Fibroblast of upper back skin (primary cell): ENCODE data around the gene IFT43.

ENCODE experiments used
- DNase-seq: peaks from one replicate; pipeline ENCODE4 v3.0.0-alpha.2; 2013

The IFT43 gene

DNA sequence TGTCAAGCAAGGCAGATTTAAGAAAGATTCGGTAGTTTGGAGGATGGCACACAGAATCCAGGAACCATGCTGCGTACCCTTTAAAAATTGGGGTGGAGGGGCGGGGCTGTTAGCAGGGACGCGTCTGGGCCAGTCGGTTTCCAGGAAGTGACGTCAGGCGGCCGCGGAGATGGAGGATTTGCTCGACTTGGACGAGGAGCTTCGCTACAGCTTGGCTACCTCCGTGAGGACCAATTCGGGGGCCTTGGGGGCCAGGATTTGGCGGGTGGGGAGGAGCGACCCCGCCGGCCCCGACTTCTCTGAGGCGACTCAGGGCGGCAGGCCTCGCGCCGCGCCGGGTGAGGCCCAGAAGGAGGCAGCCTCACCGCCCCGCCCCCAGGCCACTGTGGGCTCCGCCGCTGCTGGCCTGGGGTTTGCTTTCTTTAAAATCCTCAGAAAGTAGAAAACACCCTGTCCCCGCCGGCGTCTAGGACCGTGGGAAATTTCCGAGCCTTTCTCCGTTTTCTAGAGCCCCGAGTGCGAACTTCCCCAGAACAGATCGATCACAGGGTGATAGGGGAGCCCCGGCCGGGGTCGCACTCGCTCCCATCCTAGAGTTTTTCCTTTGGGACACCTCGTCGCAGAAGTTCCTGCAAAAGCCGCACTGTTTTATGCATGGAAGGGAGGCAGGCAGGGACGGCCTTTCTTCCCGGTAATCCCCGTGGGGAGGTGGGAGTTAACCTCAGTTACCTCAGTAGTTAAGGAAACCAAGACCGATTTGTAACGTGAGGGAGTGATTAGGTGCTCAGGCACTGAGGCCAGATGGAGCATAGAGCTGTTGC is at the start of gene IFT43:
TSS of gene IFT43 (plus strand) at position 146 of the 821 bp plus-strand sequence. CDS start at position 170, 24 bp downstream.
- peak; percentile 76 for DNase-seq

DNA sequence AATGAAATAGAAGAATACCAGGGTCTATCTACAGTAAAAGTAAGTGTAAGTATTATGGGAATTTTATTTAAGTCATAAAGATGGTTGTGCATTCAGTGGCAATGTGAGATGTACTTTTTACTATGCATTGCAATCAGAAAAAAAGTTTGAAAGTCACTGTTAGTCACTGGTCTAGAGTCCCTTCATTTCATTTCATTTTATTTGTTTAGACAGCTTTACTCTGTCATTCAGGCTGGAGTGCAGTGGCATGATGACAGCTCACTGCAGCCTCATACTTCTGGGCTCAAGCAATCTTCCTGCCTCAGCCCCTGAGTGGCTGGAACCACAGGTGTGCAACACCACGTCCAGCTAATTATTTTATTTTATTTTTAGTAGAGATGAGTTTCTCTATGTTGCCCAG is 46.4 kb upstream of the IFT43 start:
- DNase-seq = no peak

DNA sequence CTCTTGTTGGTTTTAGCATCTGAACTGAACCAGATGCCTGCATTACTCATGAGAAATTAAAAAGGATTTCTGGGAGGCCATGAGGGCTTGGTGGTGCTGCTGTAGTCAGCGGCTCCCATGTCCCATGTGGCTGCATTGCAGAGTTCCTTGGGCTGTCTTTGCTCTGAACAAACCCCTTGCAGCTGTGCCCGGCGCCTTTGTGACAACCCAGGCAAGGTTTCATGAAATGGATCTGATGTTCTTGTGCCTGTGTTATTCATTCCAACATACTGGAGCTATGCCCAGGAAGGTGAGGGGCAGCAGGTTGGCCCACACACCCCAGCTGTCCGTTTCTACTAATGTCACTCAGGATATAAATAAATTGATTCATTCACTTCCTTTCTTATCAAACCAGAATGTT is 44.5 kb upstream of the IFT43 start:
- DNase-seq = peak; percentile 32

DNA sequence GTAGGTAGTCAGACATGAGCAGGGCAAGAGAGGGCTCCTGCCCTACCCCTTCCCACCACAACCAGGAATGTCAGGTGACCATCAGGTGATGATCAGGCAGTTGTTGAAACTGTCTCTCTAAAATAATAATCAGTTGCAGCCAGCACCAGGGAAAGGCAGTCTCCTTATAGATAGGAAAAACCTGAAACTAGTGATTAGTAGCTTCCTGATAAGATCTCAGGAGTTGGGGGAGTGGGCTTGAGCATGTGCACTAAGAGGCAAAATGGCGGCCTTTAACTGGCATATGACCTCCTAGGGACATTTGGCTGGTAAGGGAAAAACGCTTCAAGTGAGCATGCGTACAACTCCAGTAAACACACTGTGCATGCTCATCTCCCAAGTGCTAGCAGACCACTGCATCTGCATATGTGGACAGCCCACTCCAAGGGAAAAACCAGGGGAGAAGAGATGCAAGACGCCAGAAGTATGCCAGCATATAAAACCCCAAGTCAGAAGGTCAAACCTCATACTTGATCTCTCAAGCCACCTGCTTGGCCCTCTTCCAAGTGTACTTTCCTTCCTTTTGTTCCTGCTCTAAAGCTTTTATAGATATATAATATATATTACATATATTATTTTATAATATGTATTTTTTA is 40.8 kb upstream of the IFT43 start:
- DNase-seq = no peak

DNA sequence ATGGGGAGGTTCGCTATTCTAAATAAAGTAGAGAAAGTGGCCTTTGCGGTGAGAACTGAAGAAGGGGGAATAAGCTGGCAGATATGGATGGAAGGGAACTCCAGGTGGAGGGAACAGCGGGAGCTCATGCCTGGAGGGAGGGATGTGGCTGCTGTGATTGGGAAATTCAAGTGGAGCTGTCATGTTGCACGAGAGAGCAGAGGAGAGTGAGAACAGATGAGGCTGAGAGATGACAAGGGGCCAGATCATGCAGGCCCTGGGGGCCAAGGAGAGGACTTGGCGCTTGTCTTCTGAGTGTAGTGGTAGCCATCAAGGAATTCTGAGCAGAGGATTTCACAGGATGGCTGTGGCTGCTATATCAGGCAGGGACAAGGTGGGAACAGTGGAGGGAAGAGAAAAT is 38.8 kb upstream of the IFT43 start:
- DNase-seq = no peak

DNA sequence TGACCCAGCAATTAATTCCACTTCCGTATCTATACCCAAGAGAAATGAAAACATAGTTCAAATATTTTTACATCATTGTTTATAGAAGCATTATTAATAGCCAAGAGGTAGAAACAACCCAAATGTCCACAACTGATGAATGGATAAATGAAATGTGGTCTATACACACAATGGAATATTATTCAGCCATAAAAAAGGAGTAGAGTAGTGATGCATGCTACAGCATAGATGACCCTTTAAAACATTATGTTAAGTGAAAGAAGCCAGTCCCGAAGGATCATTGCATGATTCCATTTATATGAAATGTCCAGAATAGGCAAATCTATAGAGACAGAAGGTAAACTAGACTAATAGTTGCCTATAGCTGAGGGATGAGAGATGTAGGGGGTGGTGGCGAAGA is 33.1 kb upstream of the IFT43 start:
- DNase-seq = no peak

DNA sequence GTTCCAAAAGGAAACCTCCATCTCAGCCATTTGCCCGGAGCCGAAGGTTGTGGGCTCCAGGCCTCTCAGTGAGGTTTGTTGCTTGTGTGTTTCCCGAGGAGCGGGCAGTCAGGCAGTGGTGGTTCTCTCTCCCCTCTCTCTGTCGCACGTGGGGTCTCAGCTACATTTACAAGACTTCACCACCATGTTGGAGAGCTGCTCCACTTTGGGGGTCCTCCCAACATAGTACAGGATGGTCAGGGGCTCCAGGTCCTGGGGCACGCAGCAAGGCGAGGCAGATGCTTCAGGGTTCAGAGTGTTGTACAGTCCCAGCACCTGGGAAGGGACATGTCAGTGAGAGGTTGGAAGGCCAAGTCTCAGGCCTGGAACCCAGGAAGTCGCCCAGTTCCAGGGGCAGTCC is 26.5 kb upstream of the IFT43 start:
- no peak for DNase-seq

DNA sequence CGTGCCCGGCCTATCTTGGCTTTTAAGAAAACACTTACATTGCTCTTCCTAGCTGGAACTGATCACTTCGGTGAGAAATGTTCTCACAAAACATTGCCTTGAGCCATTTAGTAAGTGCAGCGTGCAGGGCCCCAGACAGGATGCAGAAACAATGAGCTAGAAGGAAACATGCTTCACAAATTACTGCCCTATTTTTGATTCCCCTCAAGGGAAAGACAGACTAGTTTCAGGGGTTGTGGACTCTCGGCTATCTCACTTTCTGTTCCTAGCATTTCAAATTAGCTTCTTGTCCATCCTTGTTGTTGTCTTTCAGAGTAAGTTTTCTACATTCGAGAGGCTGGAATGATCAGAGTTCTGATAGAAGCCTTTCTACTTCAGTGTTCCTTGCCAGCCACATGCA is 25.3 kb upstream of the IFT43 start:
- no peak for DNase-seq

DNA sequence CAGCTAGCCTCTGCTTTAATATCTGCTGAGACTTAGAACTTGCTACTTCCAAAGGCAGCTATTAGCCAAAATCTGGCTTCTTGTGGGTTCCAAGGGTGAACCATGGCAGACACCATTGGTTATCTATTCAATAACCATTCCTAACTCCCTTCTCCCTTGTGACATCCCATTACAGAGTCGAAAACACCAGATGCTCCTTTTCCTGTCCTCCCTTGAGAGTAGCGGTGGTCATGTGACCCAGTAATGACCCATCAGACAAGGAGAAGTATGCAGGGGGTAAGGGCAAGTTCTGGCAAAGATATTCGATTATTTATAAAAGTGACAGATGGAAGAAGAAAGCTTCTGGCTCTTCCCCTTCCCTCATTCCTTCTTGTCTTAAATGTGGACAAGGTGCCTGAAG is 23.9 kb upstream of the IFT43 start:
- DNase-seq = no peak

DNA sequence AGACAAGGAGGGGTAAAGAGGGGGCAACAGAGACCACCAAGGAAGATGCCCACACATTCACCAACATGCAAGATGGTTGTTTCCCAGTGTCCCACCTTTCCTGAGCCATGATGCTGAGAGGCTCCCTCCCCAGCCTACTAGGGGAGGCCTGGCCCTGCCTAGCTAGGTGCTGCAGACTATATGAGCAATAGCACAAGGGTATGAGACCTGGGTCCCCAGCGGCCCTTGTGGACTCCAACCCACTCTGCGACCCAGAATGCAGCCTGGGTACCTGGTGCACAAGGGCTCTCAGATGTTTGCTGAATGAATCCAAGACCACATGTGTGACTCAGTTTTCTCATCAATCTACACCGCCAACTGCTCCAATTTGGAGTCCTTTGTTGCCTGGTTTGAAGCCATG is 17.7 kb upstream of the IFT43 start:
- DNase-seq = no peak

DNA sequence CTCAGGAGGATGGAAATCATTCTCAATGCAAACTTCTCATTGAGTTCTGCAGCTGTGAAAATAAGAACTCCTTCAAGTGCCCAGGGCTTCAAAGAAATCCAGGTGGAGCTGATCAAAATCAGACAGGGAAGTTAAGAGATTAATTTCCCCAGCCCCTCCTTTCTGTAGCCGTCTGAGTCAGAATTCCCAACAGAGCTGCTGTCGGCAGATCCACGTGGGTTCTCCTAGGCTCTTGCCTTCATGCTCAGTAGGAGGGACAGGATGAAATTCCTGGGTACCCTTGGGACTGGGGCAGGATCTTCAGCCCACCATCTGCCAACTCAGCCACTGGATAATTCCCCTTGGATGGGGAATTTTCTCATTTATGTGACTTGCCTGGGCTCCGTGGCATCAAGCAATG is 17.1 kb upstream of the IFT43 start:
- peak; percentile 87 for DNase-seq

DNA sequence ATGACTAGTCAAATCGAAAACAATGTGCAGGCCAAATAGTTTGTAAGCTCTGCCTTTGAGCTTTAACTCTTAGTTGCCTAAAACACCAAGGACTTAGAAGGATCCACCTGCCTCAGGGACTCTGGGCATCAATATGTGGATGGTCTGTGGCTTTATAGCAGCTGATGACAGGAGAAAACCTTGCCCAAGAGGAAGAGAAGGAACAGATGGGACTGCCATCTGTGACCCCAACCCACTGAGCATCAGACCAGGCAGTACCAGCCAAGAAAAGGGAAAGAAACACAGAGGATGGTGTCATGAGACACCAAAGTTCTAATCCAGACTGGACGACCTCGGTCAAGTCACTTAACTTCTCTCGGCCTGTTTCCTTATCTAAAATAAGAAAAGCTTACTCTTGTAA is 16.4 kb upstream of the IFT43 start:
- DNase-seq = no peak

DNA sequence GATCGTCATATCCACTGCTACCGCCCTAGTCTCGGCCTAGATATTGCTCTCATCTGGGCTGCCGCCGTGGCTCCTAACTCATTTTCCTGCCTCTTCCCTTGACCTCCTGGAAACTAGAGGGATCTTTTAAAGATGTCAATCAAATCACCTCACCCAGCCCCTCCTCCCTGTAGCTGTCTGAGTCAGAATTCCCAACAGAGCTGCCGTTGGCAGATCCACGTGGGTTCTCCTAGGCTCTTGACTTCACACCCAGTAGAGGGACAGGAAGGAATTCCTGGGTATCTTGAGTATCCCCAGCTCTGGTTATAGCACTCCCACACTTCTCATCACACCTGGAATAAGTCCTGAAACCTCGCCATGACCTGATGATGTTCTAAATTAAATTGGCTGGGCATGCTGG is 15.7 kb upstream of the IFT43 start:
- DNase-seq = peak; percentile 42

DNA sequence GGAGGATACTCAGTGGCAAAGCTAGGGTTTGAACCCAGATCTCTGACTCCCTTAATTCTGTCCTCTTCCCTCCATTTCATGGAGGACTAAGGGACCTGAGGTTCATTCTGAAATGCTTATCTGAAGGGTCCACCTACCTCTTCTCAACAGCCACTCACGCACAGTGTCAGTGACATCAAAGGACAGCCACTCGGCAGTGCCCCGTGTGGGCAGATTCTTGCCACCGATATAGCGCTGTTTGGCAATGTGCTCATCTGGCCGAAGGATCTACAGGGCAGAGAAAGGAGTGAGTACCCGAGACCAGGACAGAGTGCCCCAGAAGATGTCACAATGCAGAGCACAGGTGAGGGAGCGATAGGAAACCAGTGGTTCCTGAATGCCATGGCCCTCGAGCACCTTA is 14.6 kb upstream of the IFT43 start:
- DNase-seq = no peak

DNA sequence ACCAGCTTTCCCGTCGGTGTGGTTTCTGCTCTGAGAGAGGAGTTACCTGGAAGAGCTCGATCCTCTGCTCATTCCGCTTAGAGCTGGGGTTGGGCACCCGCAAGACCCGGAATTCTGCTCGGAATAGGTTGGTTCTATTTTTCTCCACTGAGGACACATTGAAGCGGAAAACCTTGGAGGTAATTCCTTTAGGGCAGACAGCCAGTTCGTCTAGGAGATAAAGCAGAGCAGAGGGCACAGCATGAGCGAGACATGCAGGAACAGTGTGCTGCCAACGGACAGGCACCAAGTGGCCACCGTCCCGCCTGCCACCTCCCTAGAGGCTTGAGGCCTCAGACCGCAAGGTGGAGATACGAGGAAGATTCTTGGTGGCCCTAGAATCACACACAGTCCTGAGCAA is 14.1 kb upstream of the IFT43 start:
- no peak for DNase-seq

DNA sequence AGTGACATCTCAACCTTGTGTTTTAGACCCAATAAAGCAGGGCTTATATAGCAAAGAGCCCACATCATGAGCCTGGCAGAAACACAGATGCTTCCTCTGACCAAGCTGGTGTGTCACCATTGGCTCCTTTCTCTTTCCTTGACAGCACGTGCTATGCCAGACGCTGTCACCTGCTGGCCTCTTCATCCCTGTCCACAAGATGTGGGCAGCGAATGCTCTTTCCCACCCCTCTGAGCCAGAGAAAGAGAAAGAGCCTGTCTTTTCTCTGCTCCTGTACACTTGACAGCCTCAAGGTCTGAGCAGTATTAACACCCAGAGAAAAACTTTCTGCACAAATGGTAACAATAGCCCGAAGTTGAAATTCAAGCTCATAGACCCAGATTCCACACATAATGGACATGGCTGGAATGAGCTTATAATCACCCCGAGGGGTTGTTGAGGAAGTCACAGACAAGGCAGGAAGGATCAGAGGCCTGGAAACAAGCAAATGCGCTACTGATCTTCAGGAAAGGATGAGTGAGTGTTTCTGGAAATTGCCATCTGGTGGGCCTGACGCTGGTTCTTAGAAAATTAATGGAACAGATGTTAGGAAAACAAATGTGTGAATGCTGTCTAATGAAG is 12.7 kb upstream of the IFT43 start:
- DNase-seq = no peak

DNA sequence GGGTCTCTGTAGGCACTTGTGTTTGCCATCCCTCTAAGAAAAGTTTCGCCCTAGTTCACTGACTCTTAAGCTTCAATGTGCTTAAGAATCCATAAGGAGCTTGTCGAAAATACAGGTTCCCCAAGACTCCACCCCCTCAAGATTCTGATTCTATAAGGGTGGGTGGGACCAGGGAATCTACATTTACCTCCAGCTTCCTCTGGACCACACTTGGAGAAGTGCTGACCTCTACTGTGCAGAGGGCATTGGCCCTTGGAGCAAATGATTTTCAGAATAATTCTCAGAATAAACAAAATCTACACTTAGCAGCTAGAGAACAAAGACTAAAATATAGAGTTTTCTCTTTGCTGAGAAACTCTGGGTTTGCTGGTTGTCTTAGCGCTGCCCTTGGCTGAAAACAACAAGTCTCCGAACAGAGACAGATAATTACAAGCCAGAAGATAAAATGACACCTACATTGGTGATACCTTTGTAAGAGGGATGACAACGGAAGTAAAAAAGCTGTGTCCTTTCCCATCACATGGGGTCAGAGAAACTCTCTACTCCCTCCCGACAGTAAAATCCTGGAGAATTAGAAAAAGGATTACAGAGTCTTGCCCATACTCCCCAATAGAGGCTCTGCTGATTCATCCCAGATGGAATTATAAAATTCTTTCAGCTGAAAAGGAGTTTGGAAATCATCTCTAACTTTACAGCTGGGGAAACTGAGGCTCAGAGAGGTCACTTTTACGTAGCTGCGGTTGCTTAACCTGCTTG is 8.6 kb upstream of the IFT43 start:
- peak; percentile 31 for DNase-seq

DNA sequence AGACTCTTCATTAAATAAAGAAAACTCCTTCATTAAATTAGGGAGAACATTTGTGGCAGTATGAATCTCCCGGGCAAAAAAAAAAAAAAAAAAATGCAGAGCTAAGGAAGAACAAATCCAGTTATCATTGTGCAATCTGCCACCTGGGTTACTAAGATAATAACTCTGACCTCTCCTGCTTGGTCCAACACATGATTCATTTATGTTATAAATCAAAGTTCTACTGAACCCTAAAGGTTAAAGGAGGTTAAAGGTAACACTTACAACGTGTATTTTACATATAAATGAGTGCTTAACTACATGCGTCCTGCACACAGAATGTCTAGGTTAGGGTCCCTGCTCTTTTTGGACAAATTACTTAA is 8.0 kb upstream of the IFT43 start:
- DNase-seq = peak; percentile 15

DNA sequence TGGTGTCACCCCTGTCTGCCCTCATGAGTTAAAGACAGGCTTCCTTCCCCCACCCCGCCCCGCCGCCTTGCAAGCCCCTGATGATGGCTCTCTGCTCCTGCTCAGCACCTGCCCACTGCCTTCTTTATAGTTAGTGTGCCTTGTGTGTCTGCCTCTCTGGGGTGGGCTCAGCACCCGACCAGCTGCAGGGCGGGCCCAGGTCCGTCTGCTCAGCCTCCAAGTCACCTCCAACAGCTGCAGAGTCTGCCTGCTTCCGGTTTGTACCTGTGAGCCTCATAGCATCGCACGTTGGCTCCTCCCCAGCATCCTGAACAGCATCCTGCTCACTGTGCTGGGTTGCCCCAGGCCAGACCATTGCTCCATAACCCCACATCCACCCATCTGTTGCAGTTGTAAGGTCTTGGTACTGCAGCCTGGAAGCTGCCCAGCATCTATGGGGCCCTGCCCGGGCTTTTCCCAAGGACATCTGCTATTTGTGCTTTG is 7.3 kb upstream of the IFT43 start:
- no peak for DNase-seq

DNA sequence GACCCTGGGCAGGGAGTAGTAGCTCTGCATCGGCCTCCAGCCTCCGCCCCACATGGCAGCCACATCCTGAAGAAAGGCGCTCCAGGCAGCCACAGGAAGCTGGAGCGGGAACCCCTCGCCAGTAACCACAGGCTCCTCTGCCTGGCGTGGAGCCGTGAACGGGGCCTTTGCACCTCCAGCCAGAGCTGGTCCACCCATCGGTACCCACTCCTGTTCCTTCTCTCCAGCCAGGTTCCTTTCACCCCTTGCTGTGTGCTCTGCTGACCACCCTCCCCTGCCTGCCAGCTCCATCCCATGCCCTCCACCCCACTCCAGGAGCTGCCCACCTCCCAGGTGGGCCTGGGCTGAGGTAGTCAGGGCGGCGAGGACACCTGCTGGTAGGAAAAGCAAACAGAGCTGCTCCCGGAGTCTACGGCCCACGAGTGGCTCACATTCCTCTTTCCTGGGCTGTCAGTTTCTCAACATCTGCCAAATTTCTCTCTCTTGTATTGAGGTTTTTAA is 6.4 kb upstream of the IFT43 start:
- DNase-seq = peak; percentile 60

DNA sequence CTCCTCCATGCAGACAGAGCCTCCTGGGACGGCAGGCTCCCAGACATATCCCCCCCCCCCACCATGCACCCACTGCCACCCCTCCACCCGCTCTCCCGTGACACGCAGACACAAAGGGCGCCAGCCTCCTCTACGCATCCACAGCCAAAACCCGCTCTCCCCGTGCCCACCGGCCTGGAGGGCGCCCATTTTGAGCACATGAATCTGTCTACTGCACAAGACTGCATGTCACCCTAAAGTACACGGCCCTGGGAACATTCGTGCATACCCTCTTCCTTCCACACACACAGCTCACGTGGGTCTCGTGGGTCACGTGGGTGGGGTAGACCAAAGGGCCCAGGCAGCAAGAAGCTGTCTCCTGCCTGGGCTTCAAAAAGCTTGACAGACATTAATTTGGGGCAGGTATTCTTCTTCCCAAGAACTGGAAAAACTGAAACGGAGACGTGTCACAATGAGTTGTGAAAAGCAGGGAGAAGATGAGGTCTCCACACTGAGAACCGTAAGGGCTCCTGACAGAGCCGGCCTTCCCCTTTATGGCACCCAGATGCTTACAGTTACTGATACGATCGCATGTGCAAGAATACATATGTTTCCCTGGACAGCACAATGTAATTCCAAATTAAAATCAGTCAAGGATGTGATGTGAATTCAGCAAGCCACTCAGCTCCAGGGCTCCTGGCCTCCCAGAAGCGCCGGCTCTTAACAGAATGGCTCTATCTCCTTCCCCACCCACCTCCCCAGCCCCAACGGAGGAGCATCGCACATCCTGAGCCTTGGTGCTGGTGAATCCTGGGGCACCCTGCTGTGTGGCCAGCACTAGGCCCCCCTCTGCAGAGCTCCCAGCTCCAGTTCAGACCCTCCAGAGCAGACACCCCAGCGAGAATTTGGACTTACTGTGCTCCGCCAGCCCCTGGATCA is 5.7 kb upstream of the IFT43 start:
- peak; percentile 15 for DNase-seq

DNA sequence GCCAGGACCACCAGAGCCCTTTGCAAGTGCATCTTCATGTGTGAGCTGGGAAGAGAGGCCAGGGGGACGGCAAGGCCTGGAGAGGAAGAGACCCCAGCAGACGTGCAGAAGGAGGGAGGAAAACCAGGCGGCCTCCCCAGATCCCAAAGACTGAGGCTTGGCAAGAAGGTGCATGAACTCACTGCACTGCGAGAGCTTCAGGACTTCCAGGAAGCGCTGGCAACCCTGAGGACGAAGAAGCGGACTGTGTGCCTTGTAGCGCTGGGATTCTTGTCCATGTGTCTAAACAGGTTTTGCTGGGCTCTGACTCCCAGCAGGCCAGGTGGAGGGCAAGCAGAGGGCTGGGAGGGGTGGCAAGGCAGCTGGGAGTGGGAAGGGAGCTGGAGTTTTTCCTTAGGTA is 4.7 kb upstream of the IFT43 start:
- DNase-seq = no peak
